Karpas-422 (cell line): Measurements from ENCODE around the gene PDIA5. TPM values are rescaled to one million over a fixed set of nuclear protein-coding genes. Genes with fewer than 3 reads are reported as not detected.

ENCODE experiments used
- DNase-seq: peaks from one replicate; pipeline ENCODE4 v3.0.0-alpha.2; 2015
- H2AFZ ChIP-seq: fragments of 200-600 bp; sonication (generic); 2 replicates; pipeline ENCODE4 v1.6.1; 2014; ENCODE audit warnings: antibody characterized with exemption, low read length, mixed read lengths
- H3K27ac ChIP-seq: fragments of 200-600 bp; sonication (generic); 2 replicates; pipeline ENCODE4 v1.5.1; 2014; ENCODE audit warnings: mild to moderate bottlenecking, low read length, moderate library complexity
- H3K27me3 ChIP-seq: fragments of 200-600 bp; sonication (generic); 2 replicates; pipeline ENCODE4 v1.6.1; 2014; ENCODE audit warnings: low read length, mixed read lengths
- H3K36me3 ChIP-seq: fragments of 200-600 bp; sonication (generic); 2 replicates; pipeline ENCODE4 v1.6.1; 2014; ENCODE audit warnings: low read length, mixed read lengths; ENCODE audit not compliant: insufficient read depth
- H3K4me1 ChIP-seq: fragments of 200-600 bp; sonication (generic); 2 replicates; pipeline ENCODE4 v1.6.1; 2014; ENCODE audit warnings: mild to moderate bottlenecking, low read length, mixed read lengths
- H3K4me2 ChIP-seq: fragments of 200-600 bp; sonication (generic); 2 replicates; pipeline ENCODE4 v1.6.1; 2014; ENCODE audit warnings: low read length, low read depth, mild to moderate bottlenecking; ENCODE audit not compliant: poor library complexity, severe bottlenecking
- H3K4me3 ChIP-seq: fragments of 200-600 bp; sonication (generic); 2 replicates; pipeline ENCODE4 v1.5.1; 2014; ENCODE audit warnings: mild to moderate bottlenecking, antibody characterized with exemption, low read length, mixed read lengths
- H3K79me2 ChIP-seq: fragments of 200-600 bp; sonication (generic); 2 replicates; pipeline ENCODE4 v1.6.1; 2014; ENCODE audit warnings: mild to moderate bottlenecking, low read length, mixed read lengths
- H3K9ac ChIP-seq: fragments of 200-600 bp; sonication (generic); 2 replicates; pipeline ENCODE4 v1.6.0; 2014; ENCODE audit warnings: low read length
- H3K9me2 ChIP-seq: fragments of 200-600 bp; sonication (generic), shearing (Covaris generic); replicated peaks from 2 replicates; pipeline ENCODE4 v1.6.0; 2014; ENCODE audit warnings: mild to moderate bottlenecking, low read length, moderate library complexity; ENCODE audit not compliant: insufficient read depth
- H3K9me3 ChIP-seq: fragments of 300-700, 200-600 bp; sonication (generic); 2 replicates; pipeline ENCODE4 v1.6.1; 2014; ENCODE audit warnings: low read length, mixed read lengths
- H4K20me1 ChIP-seq: fragments of 200-600 bp; sonication (generic); 2 replicates; pipeline ENCODE4 v1.6.1; 2014; ENCODE audit warnings: mild to moderate bottlenecking, antibody characterized with exemption, low read length, low read depth; ENCODE audit not compliant: insufficient read depth
- total RNA-seq: library from RNA; depleted of rRNA; stranded (reverse); fragments of >200 nt; shearing (Covaris generic); gene quantifications from 2 replicates; pipeline ENCODE4 v1.2.3, GENCODE V29; 2014; ENCODE audit warnings: low replicate concordance

Gene PDIA5
- total RNA-seq, 1 experiment from 2014 or later = 6.3 TPM

GRCh38 chr3:123025642-123026521 lies 40.9 kb upstream of the PDIA5 start:
- Histone ChIP-seq H3K36me3 (no peaks in the 10 kb centered on the region), H3K9me2 (no peaks in the 10 kb centered on the region), H3K4me1 (peaks cover 10% of the 10 kb centered on the region), H4K20me1 (no peaks in the 10 kb centered on the region), H3K9ac (no peak overlapping the region), H3K9me3 (no peaks in the 10 kb centered on the region), H3K27ac (no peak overlapping the region), H3K79me2 (no peaks in the 10 kb centered on the region), H3K4me3 (no peak overlapping the region), H3K4me2 (no peak overlapping the region), H3K27me3 (no peaks in the 10 kb centered on the region), H2AFZ (no peak overlapping the region)
- DNase-seq = no peak

DNA sequence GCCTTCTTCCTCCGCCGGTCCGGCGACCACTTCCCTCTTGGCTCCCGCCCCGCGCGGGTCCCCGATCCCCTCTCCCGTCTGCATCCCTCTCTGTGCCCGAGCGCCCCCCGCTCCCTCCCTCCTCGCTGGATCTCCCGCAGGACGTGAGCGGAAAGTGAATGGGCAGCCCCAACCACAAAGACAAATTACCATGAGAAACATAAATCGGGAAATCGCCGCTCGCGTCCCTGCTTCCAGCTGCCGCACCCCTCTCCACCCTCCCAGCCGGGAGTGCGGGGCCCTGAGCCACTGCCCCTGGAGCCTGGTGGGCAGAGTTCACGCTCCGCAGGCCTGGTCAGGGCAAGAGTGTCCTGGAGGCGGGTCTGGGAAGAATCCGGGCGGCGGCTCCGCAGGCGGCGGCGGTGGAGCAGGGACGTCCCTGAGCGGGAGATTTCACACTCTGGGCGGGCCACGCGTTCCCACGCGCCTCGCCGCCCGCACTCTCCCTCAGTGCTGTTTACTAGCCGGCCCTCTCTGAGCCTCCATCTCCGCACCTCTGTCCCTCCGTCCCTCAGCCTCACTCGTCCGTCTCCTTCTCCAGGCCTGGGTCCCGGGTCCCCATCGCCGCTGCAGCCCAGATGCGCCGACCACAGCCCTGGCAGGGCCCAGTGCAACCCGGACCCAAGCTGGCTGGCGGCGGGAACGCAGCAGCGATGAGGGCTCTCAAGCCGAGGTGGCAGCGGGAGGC lies 40.1 kb upstream of the PDIA5 start:
- Histone ChIP-seq H3K4me2 (no peak overlapping the region), H3K4me3 (no peak overlapping the region), H3K9ac (no peak overlapping the region), H3K9me2 (no peaks in the 10 kb centered on the region), H3K27me3 (no peaks in the 10 kb centered on the region), H3K36me3 (no peaks in the 10 kb centered on the region), H4K20me1 (no peaks in the 10 kb centered on the region), H3K27ac (no peak overlapping the region), H2AFZ (no peak overlapping the region), H3K79me2 (no peaks in the 10 kb centered on the region), H3K4me1 (peaks cover 10% of the 10 kb centered on the region), H3K9me3 (no peaks in the 10 kb centered on the region)
- DNase-seq = no peak

DNA sequence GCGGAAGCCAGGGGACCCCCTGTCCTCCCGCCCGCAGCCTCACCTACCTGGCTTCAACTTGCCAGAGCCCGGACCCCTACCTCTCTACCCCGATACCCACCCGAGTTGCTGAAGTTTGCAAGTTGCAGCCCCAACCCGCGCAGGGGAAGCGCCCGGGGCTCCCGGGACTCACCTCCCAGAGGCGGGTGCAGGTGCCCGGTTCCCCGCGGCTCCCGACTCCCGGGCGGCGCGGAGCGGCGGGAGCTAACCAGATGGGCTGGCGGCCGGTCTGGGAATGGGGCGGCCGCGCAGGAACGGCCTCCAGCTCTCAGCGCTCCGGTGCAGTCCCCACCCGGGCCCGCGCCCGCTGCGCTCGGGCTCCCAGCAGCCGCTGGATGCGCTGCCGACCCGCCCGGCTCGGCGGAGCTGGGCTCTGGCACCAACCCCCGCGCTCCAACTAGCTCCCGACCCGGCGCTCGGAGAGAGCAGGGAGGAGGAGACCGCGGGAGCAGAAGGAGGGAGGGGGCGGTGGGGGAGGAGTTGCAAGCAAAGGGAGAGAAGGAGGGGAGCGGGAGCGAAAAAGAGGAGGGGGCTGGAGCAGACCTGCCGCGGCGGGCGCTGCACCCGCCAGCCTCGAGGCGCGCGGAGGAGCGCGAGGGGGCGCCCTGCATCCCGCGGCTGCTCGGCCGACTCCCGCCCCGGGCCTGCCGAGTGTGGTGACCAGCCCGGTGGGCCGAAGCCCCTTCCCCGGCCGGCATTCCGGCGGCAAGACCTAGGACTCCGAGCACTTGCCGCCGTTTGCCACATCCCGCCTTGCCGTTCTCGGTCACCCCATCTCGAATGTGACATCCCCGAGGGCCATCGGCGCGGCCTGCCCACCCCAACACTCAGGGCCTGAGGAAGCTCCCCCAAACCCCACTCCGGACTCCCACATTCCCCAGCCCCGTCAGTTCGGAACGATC lies 39.3 kb upstream of the PDIA5 start, which contains the start of gene SEMA5B:
Gene SEMA5B, minus strand, starts transcription at position 472 of the 941 bp plus-strand sequence. CDS start 66,500 bp downstream, outside the sequence.
- Histone ChIP-seq H3K9me3 (no peaks in the 10 kb centered on the region), H3K4me1 (peaks cover 10% of the 10 kb centered on the region), H3K9ac (peak within 1 kb of the TSS; percentile 32; the same call in 1 of the 2 replicates), H3K27me3 (no peaks in the 10 kb centered on the region), H3K9me2 (no peaks in the 10 kb centered on the region), H2AFZ (peak within 1 kb of the TSS; percentile 86), H3K36me3 (no peaks in the 10 kb centered on the region), H3K27ac (no peak within 1 kb of the TSS), H4K20me1 (no peaks in the 10 kb centered on the region), H3K79me2 (no peaks in the 10 kb centered on the region), H3K4me2 (peak within 1 kb of the TSS; percentile 65), H3K4me3 (peak within 1 kb of the TSS; percentile 64)
- no peak for DNase-seq

- peak; percentile 84 for DNase-seq
- no peaks in the 10 kb centered on the region for H3K9me3 ChIP-seq
- H3K9ac ChIP-seq = peak overlapping the region; percentile 32; the same call in 1 of the 2 replicates
- H3K27ac ChIP-seq = no peak overlapping the region
- no peaks in the 10 kb centered on the region for H3K79me2 ChIP-seq
- H3K4me3 ChIP-seq = peak overlapping the region; percentile 64
- no peaks in the 10 kb centered on the region for H4K20me1 ChIP-seq
- H3K9me2 ChIP-seq = no peaks in the 10 kb centered on the region
- H3K4me2 ChIP-seq = peak overlapping the region; percentile 65
- H3K36me3 ChIP-seq = no peaks in the 10 kb centered on the region
- peak overlapping the region; percentile 86 for H2AFZ ChIP-seq
- peaks cover 10% of the 10 kb centered on the region for H3K4me1 ChIP-seq
- no peaks in the 10 kb centered on the region for H3K27me3 ChIP-seq
Observed at GRCh38 chr3:123028233-123028828, 38.5 kb upstream of the PDIA5 start.

- no peak overlapping the region for H2AFZ ChIP-seq
- no peaks in the 10 kb centered on the region for H3K9me2 ChIP-seq
- H4K20me1 ChIP-seq = no peaks in the 10 kb centered on the region
- H3K4me1 ChIP-seq = peaks cover 10% of the 10 kb centered on the region
- H3K27ac ChIP-seq = no peak overlapping the region
- no peaks in the 10 kb centered on the region for H3K79me2 ChIP-seq
- H3K27me3 ChIP-seq = no peaks in the 10 kb centered on the region
- H3K9ac ChIP-seq = no peak overlapping the region
- no peaks in the 10 kb centered on the region for H3K9me3 ChIP-seq
- H3K4me3 ChIP-seq = no peak overlapping the region
- H3K4me2 ChIP-seq = no peak overlapping the region
- no peak for DNase-seq
- H3K36me3 ChIP-seq = no peaks in the 10 kb centered on the region
Observed at GRCh38 chr3:123031051-123031450, 35.8 kb upstream of the PDIA5 start.

GRCh38 chr3:123032057-123032456 lies 34.8 kb upstream of the PDIA5 start:
- Histone ChIP-seq H3K27me3 (no peaks in the 10 kb centered on the region), H3K27ac (no peak overlapping the region), H3K9me2 (no peaks in the 10 kb centered on the region), H3K4me1 (peaks cover 10% of the 10 kb centered on the region), H3K4me3 (no peak overlapping the region), H3K4me2 (no peak overlapping the region), H3K36me3 (no peaks in the 10 kb centered on the region), H3K9ac (no peak overlapping the region), H2AFZ (no peak overlapping the region), H3K9me3 (no peaks in the 10 kb centered on the region), H3K79me2 (no peaks in the 10 kb centered on the region), H4K20me1 (no peaks in the 10 kb centered on the region)
- no peak for DNase-seq

- DNase-seq = no peak
- Histone ChIP-seq H3K9me2 (no peaks in the 10 kb centered on the region), H4K20me1 (no peaks in the 10 kb centered on the region), H3K4me3 (no peak overlapping the region), H3K36me3 (no peaks in the 10 kb centered on the region), H3K9ac (no peak overlapping the region), H3K4me1 (no peaks in the 10 kb centered on the region), H2AFZ (no peak overlapping the region), H3K4me2 (no peak overlapping the region), H3K79me2 (no peaks in the 10 kb centered on the region), H3K27ac (no peak overlapping the region), H3K9me3 (no peaks in the 10 kb centered on the region), H3K27me3 (no peaks in the 10 kb centered on the region)
Observed at GRCh38 chr3:123034120-123034519, 32.7 kb upstream of the PDIA5 start.
